Fibroblast of the conjunctiva (primary cell): Measurements from ENCODE around the gene FAM209A.
A peak's percentile ranks its signal among the peaks of the same experiment; 100 is the strongest.
"Not testable (repeated sequence)": the region's sequence is repeated elsewhere in the genome, so short reads cannot be mapped to it uniquely, and the experiment has no call there.

ENCODE experiments used
- DNase-seq: peaks from one replicate; pipeline ENCODE4 v3.0.0-alpha.2; 2010; ENCODE audit warnings: low read depth

Gene FAM209A

DNA sequence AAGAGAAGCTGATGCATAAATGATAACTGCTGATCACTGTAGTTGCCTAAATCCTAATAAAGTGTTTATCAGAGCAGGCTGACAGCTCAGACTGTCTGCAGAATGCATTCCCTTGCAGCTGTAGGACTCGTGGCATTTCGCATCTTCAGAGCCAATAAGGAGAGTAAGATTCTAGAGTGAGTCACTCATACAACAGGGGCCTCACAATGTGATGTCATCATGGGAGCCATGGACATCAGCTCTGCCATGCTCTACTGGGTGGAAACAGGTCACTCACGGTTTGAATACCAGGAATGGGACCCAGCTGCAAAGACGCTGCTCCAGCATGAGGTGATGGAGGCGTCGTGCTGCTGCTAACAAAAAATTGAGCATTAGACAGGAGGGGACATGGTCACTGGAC lies 15.9 kb downstream of the FAM209A start:
- DNase-seq: no peak

DNA sequence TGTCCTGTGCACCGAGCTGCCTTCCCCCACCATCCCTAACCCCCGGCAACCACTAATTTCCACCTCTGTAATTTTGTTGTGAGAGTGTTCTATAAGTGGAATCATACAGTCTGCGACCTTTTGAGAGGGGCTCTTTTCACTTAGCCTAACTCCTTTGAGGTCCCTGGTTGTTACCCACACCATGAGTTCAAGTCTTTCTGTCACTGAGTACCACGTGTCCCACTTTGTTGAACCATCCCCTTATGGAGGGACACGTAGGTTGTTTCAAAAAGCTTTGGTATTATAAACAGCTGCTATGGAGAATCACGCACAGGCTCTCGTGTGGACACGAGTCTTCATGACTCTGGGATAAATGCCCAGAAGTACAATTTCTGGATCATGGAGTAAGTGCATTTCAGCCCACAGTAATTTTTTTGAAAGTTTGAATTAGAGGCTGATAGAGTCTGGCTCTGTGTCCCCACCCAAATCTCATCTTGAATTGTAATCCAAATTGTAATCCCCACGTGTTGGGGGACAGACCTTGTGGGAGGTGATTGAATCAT lies 18.0 kb downstream of the FAM209A start:
- no peak for DNase-seq

DNA sequence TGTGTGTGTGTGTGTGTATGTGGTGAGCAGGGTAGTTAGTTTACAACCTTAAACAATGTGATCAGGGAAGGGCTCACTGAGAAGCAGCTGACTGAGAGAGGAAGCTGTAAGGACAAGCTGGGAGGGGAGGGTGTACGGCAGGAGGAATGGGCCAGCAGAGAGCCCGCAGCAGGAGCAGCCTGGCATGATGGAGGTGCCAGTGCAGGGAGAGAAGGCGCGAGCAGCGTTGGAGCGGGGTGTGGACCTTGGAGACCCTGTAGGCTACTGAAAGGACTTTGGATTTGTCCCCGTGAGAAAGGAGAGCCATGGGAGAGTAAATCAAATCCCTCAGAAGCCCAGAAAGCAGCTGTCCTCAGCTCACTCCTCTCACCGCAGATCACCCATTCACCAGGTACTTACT lies 27.0 kb downstream of the FAM209A start:
- DNase-seq: no peak

DNA sequence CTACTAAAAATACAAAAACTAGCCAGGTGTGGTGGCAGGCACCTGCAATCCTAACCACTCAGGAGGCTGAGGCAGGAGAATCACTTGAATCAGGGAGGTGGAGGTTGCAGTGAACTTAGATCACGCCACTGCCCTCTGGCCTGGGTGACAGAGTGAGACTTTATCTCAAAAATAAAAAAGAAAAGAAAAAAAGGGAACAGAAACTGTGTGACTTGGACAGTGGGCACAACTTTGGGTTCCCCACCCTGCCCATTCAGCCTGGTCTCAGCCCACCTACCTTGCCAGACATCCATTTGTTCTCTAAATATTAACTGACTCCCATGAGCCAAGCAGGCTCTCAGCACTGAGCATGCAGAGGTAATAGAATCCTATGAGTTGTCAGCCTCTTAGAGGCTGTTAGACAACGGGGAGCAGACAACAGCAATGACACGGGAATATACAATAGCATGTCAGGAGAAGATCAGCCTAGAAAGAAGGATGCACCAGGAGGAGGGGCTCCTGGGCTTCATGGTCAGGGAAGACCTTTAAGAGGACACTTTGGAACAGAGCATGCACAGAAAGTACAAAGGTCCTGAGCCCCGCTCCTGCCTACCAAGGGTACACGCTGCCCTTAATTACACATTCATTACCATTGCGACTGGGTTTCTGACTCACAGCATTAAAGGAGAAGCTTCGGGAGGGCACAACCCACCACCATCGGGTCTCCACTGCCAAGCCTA lies 28.5 kb downstream of the FAM209A start:
- no peak for DNase-seq

DNA sequence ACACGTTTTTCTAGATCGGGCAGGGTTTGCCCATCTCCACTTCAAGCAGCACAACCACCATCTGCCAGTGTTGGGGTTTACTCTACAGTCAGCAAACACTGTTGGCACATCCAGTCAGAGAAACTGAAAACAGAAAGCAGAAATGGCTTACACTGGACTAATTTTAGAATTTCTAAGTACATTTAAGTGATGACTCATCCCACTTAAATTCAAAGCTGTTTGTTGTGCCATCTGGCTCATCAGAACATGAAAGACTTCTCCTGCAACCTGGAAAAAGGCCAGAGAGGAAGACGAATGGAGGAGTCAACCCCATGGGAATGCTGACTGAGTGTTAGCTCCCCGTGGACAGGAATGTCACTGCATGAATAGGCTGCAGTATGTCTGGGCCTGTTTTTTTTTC lies 30.3 kb downstream of the FAM209A start:
- peak; percentile 89 for DNase-seq

DNA sequence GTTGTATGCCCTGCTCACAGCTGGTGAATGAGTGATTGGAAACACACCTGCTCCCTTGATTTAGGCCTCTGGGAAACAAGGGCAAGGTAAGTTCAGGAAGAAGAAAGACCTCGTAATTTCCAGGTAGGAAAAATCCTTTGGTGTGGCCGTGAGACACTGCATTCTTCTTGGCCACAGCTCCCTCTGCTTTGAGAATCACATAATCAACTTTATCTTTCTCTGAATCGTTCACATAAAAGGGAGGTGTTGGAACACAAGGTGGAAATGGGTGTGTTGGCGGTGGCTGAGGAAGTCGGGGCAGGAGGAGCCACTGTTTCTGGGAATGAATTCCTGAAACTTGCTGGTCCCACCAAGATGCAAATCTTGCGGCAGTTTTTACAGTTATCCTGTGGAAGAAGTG lies 34.4 kb downstream of the FAM209A start:
- DNase-seq: no peak

DNA sequence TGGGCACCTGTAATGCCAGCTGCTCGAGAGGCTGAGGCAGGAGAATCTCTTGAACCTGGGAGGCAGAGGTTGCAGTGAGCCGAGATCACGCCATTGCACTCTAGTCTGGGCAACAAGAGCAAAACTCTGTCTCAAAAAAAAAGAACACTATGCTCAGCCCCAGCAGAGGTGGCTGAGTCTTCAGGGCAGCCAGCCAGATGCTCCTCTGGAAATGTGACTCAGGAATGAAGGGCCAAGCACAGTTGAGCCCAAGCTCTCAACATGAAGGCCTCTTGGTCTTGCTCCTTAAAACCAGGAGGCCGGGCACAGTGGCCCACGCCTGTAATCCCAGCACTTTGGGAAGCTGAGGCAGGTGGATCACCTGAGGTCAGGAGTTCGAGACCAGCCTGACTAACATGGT lies 40.0 kb downstream of the FAM209A start:
- not testable (repeated sequence) for DNase-seq

DNA sequence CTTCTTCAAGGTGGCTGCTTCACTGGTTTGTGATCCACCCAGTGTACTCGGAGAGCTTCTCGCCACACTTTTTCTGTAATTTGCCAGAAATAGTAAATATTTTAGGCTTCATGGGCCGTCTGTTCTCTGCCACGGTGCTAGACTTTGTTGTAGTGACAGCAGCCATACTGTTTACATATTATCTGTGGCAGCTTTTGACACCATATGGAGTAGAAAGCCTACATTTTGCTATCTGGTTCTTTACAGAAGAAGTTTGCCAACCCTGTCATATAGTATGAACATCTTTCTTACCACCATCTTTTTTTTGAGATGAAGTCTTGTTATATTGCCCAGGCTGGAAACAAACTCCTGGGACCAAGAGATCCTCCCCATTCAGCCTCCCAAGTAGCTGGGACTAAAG lies 41.0 kb downstream of the FAM209A start:
- DNase-seq: no peak

DNA sequence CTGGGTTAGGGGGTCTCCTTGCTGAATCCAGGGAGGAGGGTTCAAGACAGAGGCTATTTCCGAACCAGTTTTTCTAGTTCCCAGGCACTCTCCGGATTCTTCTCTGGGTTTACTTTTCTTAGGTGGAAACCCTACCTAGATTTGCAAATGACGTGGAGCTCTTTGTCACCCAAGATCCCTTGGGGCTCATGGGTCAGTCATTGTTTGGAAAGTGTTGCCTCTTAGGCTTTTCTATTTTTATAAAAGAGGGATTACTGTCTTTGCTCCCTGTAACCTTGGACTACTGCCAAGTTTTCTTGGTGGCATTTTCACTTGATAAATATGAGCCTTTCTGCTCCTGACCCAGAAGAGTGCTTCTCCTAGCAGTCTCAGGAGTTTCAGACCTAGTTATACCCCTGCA lies 42.1 kb downstream of the FAM209A start:
- DNase-seq: no peak

DNA sequence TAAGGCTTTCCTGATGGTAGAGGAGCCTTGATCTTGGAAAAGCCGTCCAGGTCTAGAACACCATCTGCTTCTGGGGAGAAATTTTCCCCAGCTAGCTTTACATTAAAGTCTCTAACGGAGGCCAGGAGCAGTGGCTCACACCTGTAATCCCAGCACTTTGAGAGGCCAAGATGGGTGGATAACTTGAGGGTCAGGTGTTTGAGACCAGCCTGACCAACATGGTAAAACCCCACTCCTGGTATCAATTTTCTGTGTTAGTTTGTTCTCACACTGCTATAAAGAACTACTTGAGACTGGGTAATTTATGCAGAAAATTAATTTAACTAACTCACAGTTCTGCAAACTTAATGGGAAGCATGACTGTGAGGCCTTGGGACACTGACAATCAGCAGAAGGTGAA lies 46.3 kb downstream of the FAM209A start:
- no peak for DNase-seq

DNA sequence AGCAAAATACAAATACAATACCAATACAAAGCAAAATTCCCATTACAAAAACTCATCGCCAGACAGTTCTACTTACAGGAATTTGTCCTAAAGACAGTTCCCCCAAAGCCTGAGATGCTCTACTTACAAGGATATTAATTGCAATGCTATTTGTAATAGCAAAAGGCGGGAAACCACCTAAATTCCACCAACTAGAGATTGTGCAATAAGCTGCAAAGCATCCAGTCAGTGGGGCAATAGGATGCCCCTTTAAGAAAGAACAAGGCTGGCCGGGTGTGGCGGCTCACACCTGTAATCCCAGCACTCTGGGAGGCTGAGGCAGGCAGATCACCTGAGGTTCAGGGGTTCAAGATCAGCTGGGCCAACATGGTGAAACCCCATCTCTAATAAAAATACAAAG lies 47.6 kb downstream of the FAM209A start:
- no peak for DNase-seq

DNA sequence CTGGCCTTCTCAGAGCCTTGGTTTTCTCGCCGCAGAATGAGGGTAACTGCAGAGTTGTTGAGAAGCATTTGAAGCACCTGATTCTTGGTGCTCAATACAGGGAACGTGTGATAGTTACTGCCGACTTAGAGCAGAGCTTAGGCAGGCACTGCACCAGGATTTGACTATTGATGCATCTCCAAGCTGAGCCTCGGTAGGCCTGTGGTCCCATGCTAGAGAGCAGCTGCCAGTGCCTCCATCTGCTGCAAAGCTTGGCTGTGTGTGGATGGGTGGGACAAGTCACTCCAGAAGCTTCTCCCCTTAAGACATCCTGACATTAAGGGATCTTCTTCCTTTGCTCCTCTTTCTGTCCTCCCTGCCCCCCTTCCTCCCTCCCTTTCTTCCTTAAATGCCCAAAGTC lies 49.4 kb downstream of the FAM209A start:
- DNase-seq: no peak

DNA sequence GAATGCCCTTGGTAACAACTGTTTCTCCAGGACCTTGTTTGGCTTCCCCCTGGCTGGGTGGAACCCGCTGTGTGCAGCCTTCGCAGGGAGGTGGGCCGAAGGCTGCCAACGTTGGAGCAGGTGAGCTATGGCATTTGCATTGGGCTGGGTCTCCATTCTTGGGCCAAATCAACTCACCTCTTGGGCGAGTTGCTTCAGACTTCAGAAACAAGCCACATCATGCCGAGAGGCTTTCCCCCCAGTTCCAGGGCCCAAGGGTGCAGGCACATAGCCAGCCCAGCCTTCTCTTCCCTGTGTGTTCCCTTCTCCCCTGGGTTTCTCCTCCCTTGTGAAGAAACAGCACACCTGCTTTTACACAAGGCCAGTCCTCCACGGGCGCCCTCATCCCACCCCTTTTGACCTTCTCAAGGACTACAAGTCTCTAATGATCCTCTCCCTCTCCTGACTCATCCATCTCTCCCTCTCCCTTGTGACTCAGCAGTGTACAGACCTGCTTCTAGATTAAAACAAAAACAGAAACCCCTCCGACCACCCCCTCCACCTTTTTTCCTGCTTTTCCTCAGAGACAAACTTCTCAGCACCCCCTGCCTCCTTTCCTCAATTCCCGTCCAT lies 50.1 kb downstream of the FAM209A start:
- DNase-seq: no peak

DNA sequence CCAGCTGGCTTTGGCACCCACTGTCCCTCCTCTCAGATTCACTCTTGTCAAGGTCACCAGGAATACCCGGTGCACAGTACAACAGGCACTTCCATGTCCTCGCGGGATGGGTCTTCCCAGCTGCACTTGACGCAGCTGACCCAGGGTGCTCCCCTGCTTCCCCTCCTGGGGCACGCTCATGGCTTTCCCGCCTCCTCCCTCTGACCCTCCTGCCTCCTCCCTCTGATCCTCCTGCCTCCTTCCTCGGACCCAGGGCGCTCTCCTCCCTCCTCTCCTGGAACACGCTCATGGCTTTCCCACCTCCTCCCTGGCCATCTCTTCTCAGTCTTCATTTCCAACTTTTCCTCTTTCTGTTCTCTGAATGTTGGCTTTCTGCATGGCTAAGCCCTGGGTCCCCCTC lies 50.6 kb downstream of the FAM209A start:
- DNase-seq: no peak
